Muscle of back (tissue), 11 donors: ENCODE measurements around the gene IMPDH2. TPM values are rescaled to one million over a fixed set of nuclear protein-coding genes. Genes with fewer than 3 reads are reported as not detected.

Experiments
- DNase-seq, 3 donors: peaks; one replicate each; pipeline versions ENCODE4 v3.0.0 to v3.0.0-alpha.2; 2013
- polyA plus RNA-seq, 10 donors: library from polyadenylated mRNA; unstranded; fragments of 120-200 nt; gene quantifications; one replicate each; pipeline ENCODE4 v1.2.1, GENCODE V29; 2013; ENCODE audit not compliant: insufficient read length in 10 of 10

The IMPDH2 gene
- polyA plus RNA-seq, 10 donors, result 186 to 255 (median 241) TPM

GRCh38 chr3:49007068-49007770 is 22.0 kb downstream of the IMPDH2 start, which contains the start of gene WDR6:
Gene WDR6 (plus strand): TSS chr3:49007391. CDS start chr3:49007432, 41 bp downstream.
- peak; percentile 95 to 98 (median 97) for DNase-seq

GRCh38 chr3:49006408-49007067 is 22.7 kb downstream of the IMPDH2 start:
- peak in 1 of 3 donors; percentile 76 for DNase-seq

- no peak for DNase-seq
These were observed 23.2 kb downstream of the IMPDH2 start for GRCh38 chr3:49005998-49006397.

GRCh38 chr3:49005303-49005680 is 23.9 kb downstream of the IMPDH2 start:
- DNase-seq, result no peak

- DNase-seq, result no peak
These were observed 24.6 kb downstream of the IMPDH2 start for GRCh38 chr3:49004352-49005302.

GRCh38 chr3:49001155-49001554 is 28.0 kb downstream of the IMPDH2 start:
- DNase-seq, result no peak

- DNase-seq, result no peak
These were observed 29.9 kb downstream of the IMPDH2 start for GRCh38 chr3:48999085-48999858.

- no peak for DNase-seq
These were observed 31.2 kb downstream of the IMPDH2 start for GRCh38 chr3:48997714-48998637.

- no peak for DNase-seq
These were observed 32.0 kb downstream of the IMPDH2 start for GRCh38 chr3:48997102-48997635.

GRCh38 chr3:48996640-48997039 is 32.6 kb downstream of the IMPDH2 start:
- DNase-seq, result no peak

GRCh38 chr3:48993834-48994233 is 35.4 kb downstream of the IMPDH2 start:
- no peak for DNase-seq

- no peak for DNase-seq
These were observed 37.2 kb downstream of the IMPDH2 start for GRCh38 chr3:48991851-48992545.

GRCh38 chr3:48990636-48991469 is 38.3 kb downstream of the IMPDH2 start:
- peak in 1 of 3 donors; percentile 62 for DNase-seq

- DNase-seq, result peak; percentile 90 to 96 (median 91)
These were observed 39.2 kb downstream of the IMPDH2 start, which contains the start of gene P4HTM for GRCh38 chr3:48989796-48990635. Gene P4HTM (plus strand): TSS chr3:48990241. CDS start chr3:48990257, 16 bp downstream.

- DNase-seq, result peak in 1 of 3 donors; percentile 38
These were observed 39.9 kb downstream of the IMPDH2 start for GRCh38 chr3:48989126-48989795.

GRCh38 chr3:48985831-48986376 is 43.3 kb downstream of the IMPDH2 start:
- no peak for DNase-seq
